Thymus (tissue), 11 donors: ENCODE data around the gene B3GNT7. TPM values are rescaled to one million over a fixed set of nuclear protein-coding genes. Genes with fewer than 3 reads are reported as not detected.
A peak's percentile ranks its signal among the peaks of the same experiment; 100 is the strongest.
"Not testable (repeated sequence)": the region's sequence is repeated elsewhere in the genome, so short reads cannot be mapped to it uniquely, and the experiment has no call there.

Experiments
- DNase-seq, 9 donors: peaks; one replicate each; pipeline ENCODE4 v3.0.0-alpha.2; 2013; ENCODE audit warnings: low spot score in 9 of 9, low read depth in 6 of 9, missing footprints in 1 of 9
- H3K27ac ChIP-seq, 2 donors: one replicate each; pipeline ENCODE4 v1.5.1; 2013; ENCODE audit warnings: control low read depth in 1 of 2, low read depth in 1 of 2, low read length in 1 of 2, mild to moderate bottlenecking in 1 of 2, moderate library complexity in 1 of 2
- H3K27me3 ChIP-seq, 2 donors: one replicate each; pipeline ENCODE4 v1.5.1; 2013; ENCODE audit warnings: low read length in 1 of 2; ENCODE audit not compliant: control insufficient read depth in 2 of 2, insufficient read depth in 1 of 2
- H3K36me3 ChIP-seq, 2 donors: one replicate each; pipeline ENCODE4 v1.5.1; 2013; ENCODE audit warnings: low read length in 1 of 2, mild to moderate bottlenecking in 1 of 2, moderate library complexity in 1 of 2; ENCODE audit not compliant: control insufficient read depth in 2 of 2, insufficient read depth in 2 of 2
- H3K4me1 ChIP-seq, 2 donors: one replicate each; pipeline ENCODE4 v1.5.1; 2013; ENCODE audit warnings: low read length in 2 of 2; ENCODE audit not compliant: control insufficient read depth in 2 of 2, insufficient read depth in 2 of 2
- H3K4me3 ChIP-seq, 2 donors: one replicate each; pipeline ENCODE4 v1.5.1; 2013; ENCODE audit warnings: low read length in 2 of 2, control low read depth in 1 of 2, mild to moderate bottlenecking in 1 of 2
- H3K9me3 ChIP-seq, 2 donors: one replicate each; pipeline ENCODE4 v1.5.1; 2013; ENCODE audit warnings: low read length in 1 of 2, mild to moderate bottlenecking in 1 of 2; ENCODE audit not compliant: control insufficient read depth in 2 of 2, insufficient read depth in 1 of 2
- WGBS: extraction: QIAGEN DNeasy Blood & Tissue Kit; methylation state at CpG from one replicate; pipeline ENCODE4 v1.1.7; 2013; 5-methylcytosine and 5-hydroxymethylcytosine counted together
- polyA plus RNA-seq: library from polyadenylated mRNA; stranded (reverse); fragments of 200-250 nt; gene quantifications from one replicate; pipeline ENCODE4 v1.2.3, GENCODE V29; 2013
- total RNA-seq: library from RNA; stranded (reverse); fragments of 120-200 nt; gene quantifications from one replicate; pipeline ENCODE4 v1.2.4, GENCODE V29; 2013
- donor health status: healthy.

Gene B3GNT7
- total and polyA plus RNA-seq, 2 donors, result 1.8 to 2.2 TPM

DNA sequence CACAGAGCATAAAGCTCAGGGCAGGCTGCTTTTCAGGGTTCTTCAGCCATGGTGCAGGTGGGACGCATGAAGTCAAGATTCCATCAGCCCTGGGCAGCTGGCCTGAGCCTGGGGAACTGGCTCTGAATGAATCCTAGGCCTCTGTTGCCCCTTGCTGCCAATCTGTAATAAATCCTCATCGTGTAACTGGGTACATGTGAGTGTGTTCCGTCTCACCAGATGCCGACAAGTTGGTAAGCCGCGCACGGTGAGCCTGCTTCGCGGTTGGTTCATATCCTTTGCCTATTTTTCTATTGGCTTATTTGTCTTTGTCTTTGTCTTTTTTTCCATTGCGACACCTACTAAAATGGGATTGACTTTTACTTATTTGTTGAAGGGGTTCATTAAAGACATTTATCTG, 27.7 kb downstream of the B3GNT7 start:
- 97% methylated on average over 10 of the region's 10 CpGs for WGBS
- no peaks in the 10 kb centered on the region for H3K36me3 ChIP-seq

DNA sequence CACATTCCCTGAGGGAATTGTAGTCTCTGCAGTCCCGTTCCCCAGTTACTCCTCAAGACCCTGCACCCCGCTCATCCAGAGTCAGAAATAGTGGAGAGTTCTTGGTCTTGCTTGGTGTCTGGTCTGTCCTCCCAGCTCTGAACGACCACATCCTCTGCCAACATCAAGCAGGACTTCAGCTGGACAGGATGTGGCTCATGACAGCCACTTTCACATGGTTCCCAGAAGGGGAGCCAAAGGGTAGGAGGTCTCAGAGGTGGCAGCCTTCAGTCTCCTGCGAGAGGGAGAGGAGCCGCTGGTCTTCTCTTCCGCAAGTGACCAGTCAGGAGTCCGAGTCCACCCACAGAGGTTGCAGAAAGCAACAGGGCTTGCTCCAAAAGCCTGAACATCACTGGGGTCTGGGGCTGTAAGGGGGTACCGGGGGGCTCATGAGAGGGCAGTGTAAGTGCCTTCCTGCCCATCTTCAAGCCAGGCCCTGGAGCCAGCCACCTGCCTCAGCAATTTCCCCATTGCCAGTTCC, 29.8 kb downstream of the B3GNT7 start:
- no peaks in the 10 kb centered on the region for H3K27me3 ChIP-seq
- DNase-seq, result no peak
- H3K36me3 ChIP-seq, result no peaks in the 10 kb centered on the region
- no peaks in the 10 kb centered on the region for H3K4me1 ChIP-seq
- no peaks in the 10 kb centered on the region for H3K9me3 ChIP-seq
- 82% methylated on average over 8 of the region's 8 CpGs for WGBS
- no peak overlapping the region for H3K27ac ChIP-seq
- no peak overlapping the region for H3K4me3 ChIP-seq

More for the DNA sequence above, 27.7 kb downstream of the B3GNT7 start:
- Histone ChIP-seq H3K27me3 (no peaks in the 10 kb centered on the region), H3K27ac (no peak overlapping the region), H3K4me1 (no peaks in the 10 kb centered on the region), H3K4me3 (no peak overlapping the region), H3K9me3 (no peaks in the 10 kb centered on the region)
- no peak for DNase-seq

DNA sequence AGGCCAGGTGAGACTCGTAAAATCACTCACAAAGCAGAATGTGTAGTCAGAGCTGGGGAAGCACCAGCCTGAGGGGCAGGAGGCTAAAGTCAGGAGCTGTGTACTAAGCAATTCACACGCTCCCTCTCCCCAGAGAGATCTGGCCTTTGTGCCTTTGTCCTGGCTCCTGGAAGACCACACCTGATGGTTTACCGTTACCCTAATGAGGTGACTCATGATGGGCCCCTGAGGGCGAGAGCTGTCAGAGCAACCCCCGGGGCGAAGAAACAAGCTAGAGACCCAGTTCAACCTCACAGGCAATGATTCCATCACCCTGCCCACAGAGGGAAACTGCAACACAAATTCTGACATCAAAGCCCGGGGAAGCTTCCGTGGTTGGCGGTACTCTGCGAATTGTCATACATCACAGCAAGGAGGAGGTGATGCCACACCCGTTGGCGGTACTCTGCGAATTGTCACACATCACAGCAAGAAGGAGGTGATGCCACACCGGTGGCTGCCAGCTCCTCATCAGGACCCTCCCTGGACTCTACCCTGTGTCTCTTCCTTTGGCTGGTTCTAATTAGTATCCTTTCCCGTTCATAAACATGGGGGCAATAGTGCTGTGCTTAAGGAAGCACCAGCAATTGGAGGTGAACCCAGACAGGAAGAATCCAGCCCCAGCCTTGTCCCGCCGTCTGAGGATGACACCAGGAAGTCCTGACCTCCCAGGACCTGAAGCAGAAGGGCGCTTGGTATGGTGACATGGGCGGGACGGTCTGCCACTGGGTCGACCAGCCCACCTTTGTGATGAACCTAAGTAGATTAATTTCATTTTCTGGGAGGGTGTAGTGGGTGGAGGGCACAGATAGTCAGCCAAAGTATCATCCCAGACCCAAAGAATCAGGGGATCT, 30.5 kb downstream of the B3GNT7 start:
- WGBS, result 83% methylated on average over 21 of the region's 21 CpGs
- Histone ChIP-seq H3K27ac (no peak overlapping the region), H3K9me3 (no peaks in the 10 kb centered on the region), H3K4me3 (no peak overlapping the region), H3K27me3 (no peaks in the 10 kb centered on the region), H3K4me1 (no peaks in the 10 kb centered on the region), H3K36me3 (no peaks in the 10 kb centered on the region)
- DNase-seq, result peak in 1 of 9 donors; percentile 15

DNA sequence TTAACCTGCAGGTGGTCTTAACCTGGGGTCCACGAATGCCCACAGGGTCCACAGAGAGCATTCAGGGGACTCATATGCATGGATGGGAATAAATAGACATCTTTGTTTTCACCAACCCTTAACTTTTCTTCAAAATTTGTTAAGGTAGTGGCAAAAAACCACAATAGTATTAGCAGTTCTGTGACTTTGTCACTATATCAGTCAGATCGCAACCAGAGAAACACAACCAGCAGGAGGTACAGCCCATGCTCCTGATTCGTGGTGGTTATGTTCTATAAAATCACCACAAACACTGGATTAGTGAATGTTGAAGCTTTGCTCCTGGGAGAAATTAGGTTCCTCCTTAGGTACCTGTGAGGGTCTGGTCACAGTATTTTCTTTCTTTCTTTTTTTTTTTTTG, 31.6 kb downstream of the B3GNT7 start:
- 96% methylated on average over 3 of the region's 3 CpGs for WGBS
- Histone ChIP-seq H3K9me3 (peaks cover 0 to 5% of the 10 kb centered on the region in 2 donors), H3K4me1 (no peaks in the 10 kb centered on the region), H3K27ac (no peak overlapping the region), H3K36me3 (no peaks in the 10 kb centered on the region), H3K27me3 (no peaks in the 10 kb centered on the region), H3K4me3 (no peak overlapping the region)
- DNase-seq, result no peak

DNA sequence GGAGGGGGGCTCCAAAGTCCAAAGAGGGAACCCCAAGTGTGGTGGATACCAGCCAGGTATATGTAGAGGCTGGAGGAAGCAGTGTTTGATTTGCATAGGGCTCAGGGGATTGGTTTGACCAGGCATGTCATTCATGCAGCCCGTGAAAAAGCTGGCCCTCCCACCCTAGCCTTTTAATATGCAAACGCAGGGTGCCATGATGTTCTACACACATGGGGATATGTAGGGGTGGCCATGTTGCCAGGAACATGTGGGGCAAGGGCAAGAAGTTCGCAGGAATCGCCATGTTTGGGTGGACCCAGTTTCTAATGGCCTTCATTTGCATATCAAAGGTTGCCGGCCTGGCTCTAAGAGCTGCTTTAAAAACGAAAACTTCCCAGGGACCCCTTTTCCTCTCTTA, 33.6 kb downstream of the B3GNT7 start:
- WGBS, result 95% methylated on average over 6 of the region's 6 CpGs
- no peak overlapping the region for H3K27ac ChIP-seq
- peaks cover 0 to 6% of the 10 kb centered on the region in 2 donors for H3K9me3 ChIP-seq
- no peak overlapping the region for H3K4me3 ChIP-seq
- DNase-seq, result no peak
- no peaks in the 10 kb centered on the region for H3K27me3 ChIP-seq
- H3K36me3 ChIP-seq, result no peaks in the 10 kb centered on the region
- no peaks in the 10 kb centered on the region for H3K4me1 ChIP-seq

DNA sequence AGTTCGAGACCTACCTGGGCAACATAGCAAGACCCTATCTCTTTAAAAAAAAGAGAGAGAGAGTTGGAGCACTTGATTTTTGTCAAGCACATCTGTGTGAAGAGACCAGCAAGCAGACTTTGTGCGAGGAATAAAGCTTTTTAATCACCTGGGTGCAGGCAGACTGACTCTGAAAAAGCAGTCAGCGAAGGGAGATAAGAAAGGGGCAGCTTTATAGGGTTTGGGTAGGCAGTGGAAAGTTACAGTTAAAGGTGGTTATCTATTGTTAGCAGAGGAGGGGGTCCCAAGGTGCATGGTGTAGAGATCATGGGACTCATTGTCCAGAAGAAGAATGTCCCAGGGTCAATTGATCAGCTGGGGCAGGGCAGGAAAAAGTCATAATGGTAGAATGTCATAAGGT, 34.4 kb downstream of the B3GNT7 start:
- no peaks in the 10 kb centered on the region for H3K27me3 ChIP-seq
- no peak overlapping the region for H3K4me3 ChIP-seq
- 93% methylated on average over 3 of the region's 3 CpGs for WGBS
- DNase-seq, result no peak
- peaks cover 0 to 6% of the 10 kb centered on the region in 2 donors for H3K9me3 ChIP-seq
- H3K36me3 ChIP-seq, result no peaks in the 10 kb centered on the region
- H3K4me1 ChIP-seq, result no peaks in the 10 kb centered on the region
- H3K27ac ChIP-seq, result no peak overlapping the region

DNA sequence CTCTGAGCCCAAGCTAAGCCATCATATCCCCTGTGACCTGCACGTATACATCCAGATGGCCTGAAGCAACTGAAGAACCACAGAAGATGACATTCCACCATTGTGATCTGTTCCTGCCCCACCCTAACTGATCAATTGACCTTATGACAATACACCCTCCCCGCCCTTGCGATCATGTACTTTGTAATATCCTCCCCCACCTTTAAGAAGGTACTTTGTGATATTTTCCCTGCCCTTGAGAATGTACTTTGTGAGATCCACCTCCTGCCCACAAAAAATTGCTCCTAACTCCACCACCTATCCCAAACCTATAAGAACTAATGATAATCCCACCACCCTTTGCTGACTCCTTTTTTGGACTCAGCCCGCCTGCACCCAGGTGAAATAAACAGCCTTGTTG, 34.9 kb downstream of the B3GNT7 start:
- WGBS, result 94% methylated on average over 4 of the region's 4 CpGs

DNA sequence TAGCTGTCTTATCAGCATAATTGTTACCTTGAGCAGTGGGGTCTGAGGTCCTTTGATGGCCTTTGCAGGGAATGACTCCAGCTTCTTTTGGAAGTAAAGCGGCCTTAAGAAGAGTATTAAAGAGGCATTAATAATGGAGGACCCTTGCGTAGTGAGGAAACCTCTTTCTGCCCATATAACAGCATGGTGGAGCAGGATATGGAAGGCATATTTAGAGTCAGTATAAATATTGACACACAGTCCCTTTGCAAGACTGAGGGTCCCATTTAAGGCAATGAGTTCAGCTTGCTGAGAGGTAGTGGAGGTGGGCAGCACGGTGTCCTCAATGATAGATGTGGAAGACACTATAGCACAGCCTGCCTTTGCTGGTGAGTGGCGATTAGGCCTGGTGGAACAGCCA, 36.1 kb downstream of the B3GNT7 start:
- no peak overlapping the region for H3K4me3 ChIP-seq
- no peaks in the 10 kb centered on the region for H3K36me3 ChIP-seq
- peaks cover 0 to 6% of the 10 kb centered on the region in 2 donors for H3K9me3 ChIP-seq
- no peaks in the 10 kb centered on the region for H3K4me1 ChIP-seq
- DNase-seq, result no peak
- H3K27ac ChIP-seq, result no peak overlapping the region
- WGBS, result 97% methylated on average over 4 of the region's 4 CpGs
- no peaks in the 10 kb centered on the region for H3K27me3 ChIP-seq

More for the DNA sequence above, 34.9 kb downstream of the B3GNT7 start:
- H3K36me3 ChIP-seq, H3K27ac ChIP-seq, DNase-seq, H3K4me3 ChIP-seq, H3K4me1 ChIP-seq, H3K9me3 ChIP-seq, H3K27me3 ChIP-seq: not testable (repeated sequence)

DNA sequence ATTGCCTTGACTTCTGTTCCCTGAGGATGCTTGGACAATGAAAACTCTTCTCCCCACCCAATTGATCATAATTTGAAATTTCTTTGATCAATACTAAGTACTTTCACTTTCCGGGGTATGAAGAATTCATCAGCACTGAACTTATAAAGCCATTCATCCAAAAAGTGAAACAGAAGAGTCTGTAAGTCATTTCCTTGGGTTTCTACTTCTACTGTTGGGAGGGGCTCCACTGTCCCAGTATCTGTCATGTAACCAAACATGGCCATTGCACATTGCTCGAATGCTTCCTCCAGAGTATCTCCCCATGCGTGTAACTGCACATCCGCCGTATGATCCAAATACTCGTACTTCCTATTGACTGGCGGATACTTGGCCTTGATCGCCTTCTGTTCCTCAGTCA, 38.5 kb downstream of the B3GNT7 start:
- Histone ChIP-seq H3K27ac (no peak overlapping the region), H3K36me3 (no peaks in the 10 kb centered on the region), H3K9me3 (peaks cover 0 to 6% of the 10 kb centered on the region in 2 donors), H3K4me3 (no peak overlapping the region), H3K4me1 (no peaks in the 10 kb centered on the region), H3K27me3 (no peaks in the 10 kb centered on the region)
- 93% methylated on average over 8 of the region's 8 CpGs for WGBS
- DNase-seq, result no peak
